AG10803 (cell line): ENCODE measurements around the gene ADGRE1.

Source experiments
- DNase-seq: peaks from one replicate; pipeline ENCODE4 v3.0.0; 2010; ENCODE audit warnings: low read depth
- H3K4me3 ChIP-seq: 2 replicates; pipeline ENCODE4 v1.5.1; 2011; ENCODE audit warnings: mild to moderate bottlenecking, low read length, control low read depth
- CTCF ChIP-seq: conservative IDR thresholded peaks from 2 replicates; pipeline ENCODE4 v1.5.1; 2011; ENCODE audit warnings: mild to moderate bottlenecking, low read length, control low read depth, inconsistent platforms

Gene ADGRE1

GRCh38 chr19:6903446-6903845 lies 16.1 kb downstream of the ADGRE1 start:
- DNase-seq: no peak
- no peak overlapping the region for H3K4me3 ChIP-seq
- no peak for TF ChIP-seq CTCF

- TF ChIP-seq CTCF: no peak
- no peak for DNase-seq
- no peak overlapping the region for H3K4me3 ChIP-seq
Measured at GRCh38 chr19:6906559-6907060, 19.2 kb downstream of the ADGRE1 start.

GRCh38 chr19:6911523-6911922 lies 24.1 kb downstream of the ADGRE1 start:
- TF ChIP-seq CTCF: no peak
- no peak for DNase-seq
- no peak overlapping the region for H3K4me3 ChIP-seq

GRCh38 chr19:6914321-6914720 lies 26.9 kb downstream of the ADGRE1 start:
- no peak for DNase-seq
- no peak for TF ChIP-seq CTCF
- no peak overlapping the region for H3K4me3 ChIP-seq

GRCh38 chr19:6916952-6917351 lies 29.6 kb downstream of the ADGRE1 start:
- no peak for TF ChIP-seq CTCF
- no peak for DNase-seq
- no peak overlapping the region for H3K4me3 ChIP-seq

- H3K4me3 ChIP-seq: no peak overlapping the region
- no peak for DNase-seq
- no peak for TF ChIP-seq CTCF
Measured at GRCh38 chr19:6925386-6925785, 38.0 kb downstream of the ADGRE1 start.

GRCh38 chr19:6925801-6926751 lies 38.7 kb downstream of the ADGRE1 start:
- DNase-seq: peak; percentile 4
- TF ChIP-seq CTCF: no peak
- no peak overlapping the region for H3K4me3 ChIP-seq
